ENCODE results near the gene MAT2B.

- no peak for TF ChIP-seq POLR2AphosphoS5 (IDR thresholded peaks at IDR 0.05; ENCODE audit: low read depth, low read length)
- no peak for TF ChIP-seq SPI1 (IDR thresholded peaks at IDR 0.05; ENCODE audit: low read depth, low read length)
- no peak for TF ChIP-seq POLR2A (IDR thresholded peaks at IDR 0.05; ENCODE audit: low read depth, low read length)
- TF ChIP-seq POU2F2 (IDR thresholded peaks at IDR 0.05; ENCODE audit: low read depth, low read length): no peak
Measured at GRCh38 chr5:163505049-163505367, 411 bp upstream of the MAT2B start.
